GM21381 (cell line): Measurements from ENCODE around the gene USP9X.
"Not testable (repeated sequence)": the region's sequence is repeated elsewhere in the genome, so short reads cannot be mapped to it uniquely, and the experiment has no call there.

Experiments
- ATAC-seq: cut with Tn5 transposase; IDR thresholded peaks from one replicate; pipeline ENCODE4 v1.9.1; 2021; ENCODE audit warnings: mild to moderate bottlenecking, moderate library complexity; ENCODE audit not compliant: unreplicated experiment

The USP9X gene

GRCh38 chrX:41085878-41086626, 807 bp downstream of the USP9X start:
- no peak for ATAC-seq

- no peak for ATAC-seq
These were observed 1.3 kb downstream of the USP9X start for GRCh38 chrX:41086627-41086932.

GRCh38 chrX:41087201-41087600, 2.0 kb downstream of the USP9X start:
- ATAC-seq, result no peak

DNA sequence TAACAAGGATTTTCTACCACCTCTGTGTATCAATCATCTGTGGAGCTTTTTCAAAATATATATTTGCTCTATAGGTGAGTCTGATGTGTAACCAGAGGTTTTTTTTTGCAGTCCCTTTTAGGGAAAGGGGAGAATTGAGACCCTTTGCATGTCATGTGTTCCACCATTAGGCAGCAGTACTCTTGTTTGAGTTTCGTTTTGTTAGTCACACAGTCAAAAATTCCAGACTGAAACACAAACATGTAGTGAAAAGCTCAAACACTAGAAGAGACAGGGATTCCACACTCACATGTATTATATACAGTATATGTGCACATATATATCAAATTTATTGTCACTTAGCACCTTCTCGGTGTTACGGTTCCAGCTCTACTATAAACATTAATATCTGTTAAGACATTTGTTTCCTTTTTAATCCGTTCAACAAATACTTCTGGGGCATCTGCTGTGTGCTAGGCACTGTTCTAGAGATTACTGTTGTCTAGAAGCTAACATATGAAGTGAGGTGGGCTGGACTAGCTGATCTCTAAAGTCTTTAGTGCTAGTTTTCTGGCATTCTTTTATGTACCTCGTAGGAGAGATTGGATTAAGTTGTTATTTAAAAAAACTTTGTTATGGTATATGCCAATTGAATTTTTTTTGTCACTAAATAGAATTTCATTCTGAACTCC, 5.5 kb downstream of the USP9X start:
- ATAC-seq, result no peak

DNA sequence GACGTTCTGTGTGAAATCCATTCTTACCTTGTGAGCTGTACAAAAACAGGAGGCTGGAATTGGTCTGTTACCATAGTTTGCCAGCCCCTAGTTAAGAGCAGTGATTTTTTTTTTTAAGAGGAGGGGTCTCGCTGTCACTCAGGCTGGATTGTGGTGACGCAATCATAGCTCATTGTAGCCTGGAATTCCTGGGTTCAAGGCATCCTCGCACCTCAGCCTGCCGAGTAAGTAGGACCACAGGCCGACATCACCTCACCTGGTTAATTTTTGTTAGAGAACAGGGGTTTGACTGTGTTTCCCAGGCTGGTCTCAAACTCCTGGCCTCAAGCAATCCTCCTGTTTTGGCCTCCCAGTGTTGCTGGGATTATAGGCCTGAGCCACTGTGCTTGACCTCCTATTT, 7.5 kb downstream of the USP9X start:
- ATAC-seq, result no peak

- ATAC-seq, result no peak
These were observed 9.9 kb downstream of the USP9X start for GRCh38 chrX:41095174-41095573.

DNA sequence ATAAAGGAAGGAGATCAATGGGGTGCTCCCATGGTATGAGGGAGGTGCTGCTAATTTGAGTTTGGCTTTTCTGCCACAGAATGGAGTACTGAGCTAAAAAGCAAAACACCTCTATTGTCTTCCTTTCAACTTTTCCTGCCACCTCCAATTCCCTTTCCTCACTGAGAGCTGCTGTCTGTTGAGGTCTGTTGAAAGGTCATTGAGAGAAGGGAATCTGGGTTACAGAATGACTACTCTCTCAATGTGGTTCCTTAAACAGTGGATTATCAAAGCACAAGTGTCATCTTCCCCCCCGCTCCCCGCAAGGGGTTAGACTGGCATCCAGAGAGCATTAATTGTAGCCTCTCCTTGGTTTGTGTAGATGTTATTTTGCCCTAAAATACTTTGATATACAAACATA, 10.7 kb downstream of the USP9X start:
- no peak for ATAC-seq

- no peak for ATAC-seq
These were observed 11.2 kb downstream of the USP9X start for GRCh38 chrX:41096339-41096955.

DNA sequence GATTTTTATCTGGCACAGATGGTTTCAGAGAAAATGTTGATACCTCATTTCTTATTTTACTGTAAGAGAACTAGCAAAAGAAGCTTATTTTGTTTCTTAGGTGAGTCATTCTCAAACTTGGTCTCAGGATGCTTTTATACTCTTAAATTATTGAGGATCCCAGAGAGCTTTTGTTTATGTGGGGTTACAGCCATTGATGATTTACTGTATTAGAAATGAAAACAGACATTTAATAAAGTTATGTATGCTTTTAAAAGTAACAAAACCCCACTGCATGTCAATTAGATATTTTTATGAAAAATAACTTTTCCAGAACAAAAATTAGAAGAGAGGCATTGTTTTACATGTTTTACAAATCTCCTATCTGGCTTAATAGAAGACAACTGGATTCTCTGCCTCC, 12.1 kb downstream of the USP9X start:
- ATAC-seq, result no peak

GRCh38 chrX:41100200-41100599, 15.0 kb downstream of the USP9X start:
- ATAC-seq, result no peak

DNA sequence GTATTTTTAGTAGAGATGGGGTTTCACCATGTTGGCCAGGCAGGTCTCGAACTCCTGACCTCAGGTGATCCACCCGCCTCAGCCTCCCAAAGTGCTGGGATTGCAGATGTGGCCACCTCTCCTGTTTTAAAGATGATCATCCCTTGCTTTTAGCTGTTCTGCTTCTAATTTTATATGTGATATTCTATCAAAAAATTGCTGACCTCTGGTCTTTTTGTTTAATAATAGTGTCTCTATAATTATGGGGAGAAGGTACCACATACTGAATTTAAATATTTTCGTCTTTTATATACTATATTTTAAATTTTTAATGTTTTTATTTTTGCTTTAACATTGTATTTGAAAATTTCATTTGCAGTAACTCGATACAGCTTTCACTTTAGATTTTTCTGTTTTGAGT, 15.6 kb downstream of the USP9X start:
- no peak for ATAC-seq

GRCh38 chrX:41105005-41105404, 19.8 kb downstream of the USP9X start:
- no peak for ATAC-seq

DNA sequence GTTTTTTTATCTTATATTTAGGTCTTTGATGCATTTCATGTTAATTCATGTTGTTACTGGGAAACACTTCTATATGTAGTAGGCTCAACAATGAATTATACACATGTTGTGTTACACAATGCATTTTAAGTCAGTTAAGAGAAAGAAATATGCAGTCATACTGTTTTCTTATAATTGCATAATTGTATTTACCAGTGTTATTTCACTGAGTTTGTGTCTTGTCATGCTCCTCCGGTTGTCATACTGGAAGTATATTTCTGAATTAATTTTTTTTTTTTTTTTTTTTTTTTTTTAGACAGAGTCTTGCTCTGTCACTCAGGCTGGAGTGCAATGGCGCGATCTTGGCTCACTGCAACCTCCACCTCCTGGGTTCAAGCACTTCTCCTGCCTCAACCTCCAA, 21.0 kb downstream of the USP9X start:
- not testable (repeated sequence) for ATAC-seq

GRCh38 chrX:41108007-41108406, 22.8 kb downstream of the USP9X start:
- ATAC-seq, result no peak

DNA sequence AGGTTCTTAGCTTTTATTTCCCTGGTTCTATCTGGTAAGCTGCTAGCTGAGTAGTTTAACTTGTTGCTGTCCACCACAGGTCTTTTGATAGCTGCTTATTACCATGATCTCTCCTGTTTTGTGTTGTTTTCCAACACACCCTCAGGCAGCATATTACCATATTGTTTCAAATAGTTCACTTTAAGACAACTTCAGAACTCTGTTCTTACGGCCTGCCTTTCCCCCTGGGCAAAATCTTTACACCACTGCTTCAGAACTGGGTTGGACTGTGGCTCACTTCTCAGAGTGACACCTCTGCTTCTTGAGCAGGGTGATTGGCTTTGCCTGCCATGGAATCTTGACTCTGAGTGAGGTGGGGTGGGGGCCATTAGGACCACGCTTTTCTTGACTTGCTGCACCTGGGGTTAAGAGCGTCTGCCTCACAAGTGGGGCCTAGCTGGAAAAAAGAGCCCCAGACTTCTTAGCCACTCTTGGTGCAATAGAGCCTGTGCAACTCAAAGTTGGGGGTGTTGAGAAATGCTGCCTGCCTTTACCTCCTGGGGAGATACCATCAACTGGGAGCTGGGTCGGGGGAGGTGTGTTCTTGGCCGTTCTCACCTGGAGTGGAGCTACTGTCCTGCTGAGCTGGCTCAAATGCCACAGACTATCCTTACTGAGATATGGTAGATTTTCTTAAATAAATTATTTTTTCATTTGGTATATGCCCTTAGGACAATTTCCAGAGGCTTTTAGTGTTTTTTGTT, 23.4 kb downstream of the USP9X start:
- ATAC-seq, result no peak

DNA sequence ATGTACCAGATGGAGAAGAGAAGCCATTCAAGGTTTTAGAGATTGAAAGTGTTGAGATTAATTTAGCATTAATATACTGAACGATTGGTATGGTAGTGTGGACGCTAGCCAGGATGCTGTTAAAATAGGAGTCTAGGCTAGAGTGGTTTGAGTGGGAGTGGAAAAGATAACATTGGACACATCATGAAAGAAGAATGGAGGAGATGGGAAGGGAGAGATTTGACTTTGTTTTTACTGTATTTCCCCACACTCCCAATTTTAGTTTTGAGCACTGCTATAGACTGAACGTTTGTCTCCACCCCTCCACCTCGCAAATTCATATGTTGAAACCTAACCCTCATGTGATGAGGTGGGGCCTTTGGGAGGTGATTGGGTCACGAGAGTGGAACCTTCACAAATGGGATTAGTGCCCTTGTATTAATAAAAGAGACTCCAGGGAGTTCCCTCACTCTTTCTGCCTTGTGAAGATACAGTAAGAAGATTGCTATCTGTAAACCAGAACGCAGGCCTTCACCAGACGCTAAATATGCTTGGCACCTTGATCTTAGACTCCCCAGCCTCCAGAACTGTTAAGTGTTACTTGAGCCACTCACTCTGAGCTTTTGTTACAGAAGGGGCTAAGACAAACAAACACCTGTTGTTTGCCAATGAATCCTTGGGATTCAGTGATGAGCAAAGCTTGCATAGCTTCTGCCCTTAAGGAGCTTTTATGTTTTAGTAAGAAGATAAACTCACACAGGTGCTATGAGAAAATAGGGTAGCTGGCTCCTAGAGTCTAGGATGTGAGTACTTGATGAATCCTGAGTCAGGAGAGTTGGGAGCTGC, 25.8 kb downstream of the USP9X start:
- ATAC-seq, result no peak

DNA sequence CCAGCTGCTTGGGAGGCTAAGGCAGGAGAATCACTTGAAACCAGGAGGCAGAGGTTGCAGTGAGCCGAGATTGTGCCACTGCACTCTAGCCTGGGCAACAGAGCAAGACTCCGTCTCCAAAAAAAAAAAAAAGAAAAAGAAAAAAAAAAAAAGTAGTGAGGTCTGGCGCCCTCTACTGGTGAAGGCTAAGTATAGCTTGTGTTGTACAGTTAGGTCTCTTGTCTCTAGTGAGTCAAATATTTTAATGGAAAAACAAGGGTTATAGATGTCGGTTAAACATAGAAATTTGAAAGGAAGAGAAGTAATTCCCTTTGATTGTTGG, 29.8 kb downstream of the USP9X start:
- not testable (repeated sequence) for ATAC-seq

DNA sequence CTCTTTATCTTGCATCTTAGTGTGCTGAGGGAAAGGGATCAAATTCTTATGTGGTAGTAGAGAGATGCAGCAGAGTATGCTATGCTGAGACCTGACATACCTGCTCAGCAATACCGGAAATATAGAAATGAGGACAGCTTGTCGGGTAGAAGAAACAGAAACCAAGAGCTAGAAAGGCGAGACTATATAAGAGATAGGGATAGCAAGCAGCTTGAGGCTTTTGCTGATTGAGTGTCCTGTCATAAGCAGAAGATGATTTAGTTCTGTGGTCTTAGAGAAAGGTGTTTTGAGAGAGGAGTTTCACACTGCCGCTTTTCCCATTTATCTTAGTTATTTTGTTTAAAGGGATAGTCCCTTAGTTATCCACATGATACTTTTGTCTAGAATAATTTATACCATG, 31.7 kb downstream of the USP9X start:
- ATAC-seq, result peak; percentile 66

DNA sequence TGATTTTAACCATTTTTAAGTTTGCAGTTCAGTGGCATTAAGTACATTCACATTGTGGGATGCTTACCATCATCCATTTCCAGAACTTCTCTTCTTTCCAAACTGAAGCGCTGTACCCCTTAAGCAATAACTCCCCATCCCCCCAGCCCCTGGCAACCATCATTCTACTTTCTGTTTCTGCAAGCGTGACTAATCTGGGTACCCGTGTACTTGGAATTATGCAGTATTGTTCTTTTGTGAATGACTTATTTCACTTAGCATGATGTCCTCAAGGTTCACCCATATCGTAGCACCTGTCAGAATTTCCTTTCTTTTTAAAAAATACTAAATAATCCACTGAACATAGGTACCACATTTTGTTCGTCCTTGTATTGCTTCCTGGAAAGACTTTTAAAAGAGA, 32.9 kb downstream of the USP9X start:
- ATAC-seq, result no peak

- no peak for ATAC-seq
These were observed 34.6 kb downstream of the USP9X start for GRCh38 chrX:41119803-41120202.

DNA sequence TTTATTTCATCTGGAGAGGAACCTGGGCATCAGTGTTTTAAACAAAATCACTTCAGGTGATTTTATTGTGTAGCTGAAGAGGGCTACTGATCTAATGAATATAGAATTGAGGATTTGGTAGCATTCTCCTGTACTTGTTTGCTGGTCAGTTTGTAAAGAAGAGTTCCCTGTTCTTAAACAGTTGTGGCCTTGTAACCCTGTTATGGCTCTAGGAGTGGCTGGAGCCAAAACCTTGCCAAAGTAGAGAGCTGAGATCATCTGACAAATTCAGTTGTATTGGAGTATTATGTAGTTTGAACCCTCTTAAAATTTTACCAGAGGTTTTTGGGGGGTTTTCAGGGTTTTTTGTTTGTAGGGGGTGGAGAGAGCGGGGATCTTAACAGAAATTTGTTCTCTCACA, 36.5 kb downstream of the USP9X start:
- ATAC-seq, result no peak
